ENCODE data around the gene SLC38A8.

SLC38A8 gene

DNA sequence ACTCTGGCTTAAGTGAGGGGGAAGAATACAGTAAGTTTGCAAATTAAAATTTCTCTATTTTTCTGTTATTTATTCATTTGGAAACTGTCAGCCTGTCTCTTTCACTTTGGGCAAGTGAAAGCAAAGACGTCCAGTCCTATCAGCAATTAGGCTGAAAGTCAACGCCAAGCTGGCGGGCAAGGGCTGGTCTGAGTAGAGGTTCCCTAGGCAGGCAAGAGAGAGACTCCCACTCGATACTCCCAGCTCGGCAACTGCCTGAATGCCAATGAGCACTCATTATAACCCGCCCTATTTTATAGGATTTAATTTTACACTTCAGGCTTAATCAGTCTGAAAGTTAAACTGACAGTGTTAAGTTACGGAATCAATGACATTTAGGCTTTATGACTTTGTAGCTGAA is 14.3 kb upstream of the SLC38A8 start:
- TF ChIP-seq, protein P1, sequence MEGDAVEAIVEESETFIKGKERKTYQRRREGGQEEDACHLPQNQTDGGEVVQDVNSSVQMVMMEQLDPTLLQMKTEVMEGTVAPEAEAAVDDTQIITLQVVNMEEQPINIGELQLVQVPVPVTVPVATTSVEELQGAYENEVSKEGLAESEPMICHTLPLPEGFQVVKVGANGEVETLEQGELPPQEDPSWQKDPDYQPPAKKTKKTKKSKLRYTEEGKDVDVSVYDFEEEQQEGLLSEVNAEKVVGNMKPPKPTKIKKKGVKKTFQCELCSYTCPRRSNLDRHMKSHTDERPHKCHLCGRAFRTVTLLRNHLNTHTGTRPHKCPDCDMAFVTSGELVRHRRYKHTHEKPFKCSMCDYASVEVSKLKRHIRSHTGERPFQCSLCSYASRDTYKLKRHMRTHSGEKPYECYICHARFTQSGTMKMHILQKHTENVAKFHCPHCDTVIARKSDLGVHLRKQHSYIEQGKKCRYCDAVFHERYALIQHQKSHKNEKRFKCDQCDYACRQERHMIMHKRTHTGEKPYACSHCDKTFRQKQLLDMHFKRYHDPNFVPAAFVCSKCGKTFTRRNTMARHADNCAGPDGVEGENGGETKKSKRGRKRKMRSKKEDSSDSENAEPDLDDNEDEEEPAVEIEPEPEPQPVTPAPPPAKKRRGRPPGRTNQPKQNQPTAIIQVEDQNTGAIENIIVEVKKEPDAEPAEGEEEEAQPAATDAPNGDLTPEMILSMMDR (conservative IDR thresholded peaks at IDR 0.05; ENCODE audit: low read length) = no peak
- no peak overlapping the region for H3K4me3 ChIP-seq (ENCODE audit: low read length)
- DNase-seq (ENCODE audit: low read depth) = no peak

DNA sequence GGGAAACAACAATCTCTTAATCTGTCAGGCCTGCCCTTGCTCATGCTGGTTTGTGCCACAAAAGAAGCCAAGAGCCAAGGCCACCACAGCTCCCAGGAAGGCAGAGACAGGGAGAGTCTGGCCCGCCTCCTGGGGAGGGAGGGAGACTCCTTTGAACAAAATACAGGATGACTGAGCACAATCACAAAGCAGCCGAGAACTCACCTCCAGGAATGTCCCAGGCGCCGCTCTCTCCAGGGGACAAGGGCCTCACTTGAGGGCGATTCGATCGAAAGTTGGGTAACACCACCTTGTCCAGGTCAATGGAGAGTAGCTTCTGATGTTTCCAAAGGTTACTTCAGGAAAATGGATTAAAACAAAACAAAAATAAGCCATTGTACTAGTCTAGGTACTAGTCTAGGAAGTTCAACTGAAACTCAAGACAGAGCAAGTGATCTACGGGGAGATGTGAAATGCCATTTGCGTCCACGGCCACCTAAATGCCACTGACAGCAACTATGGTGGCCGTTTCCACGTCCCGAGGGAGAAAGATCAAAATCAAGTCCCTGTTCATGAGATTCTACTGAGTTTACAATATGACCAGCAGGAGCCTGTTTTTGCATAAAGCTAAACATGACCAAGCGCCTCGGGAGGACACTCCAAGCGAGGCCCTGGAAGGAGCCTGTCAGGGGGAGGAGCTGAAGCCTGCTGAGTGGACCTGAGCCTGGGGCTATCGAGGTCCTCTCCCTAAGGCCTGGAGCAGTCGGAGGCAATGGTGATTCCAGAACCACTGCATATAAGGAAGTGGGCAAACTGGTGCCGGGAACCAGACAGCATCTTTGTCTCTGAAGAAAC is 13.4 kb upstream of the SLC38A8 start:
- TF ChIP-seq, protein P1 (conservative IDR thresholded peaks at IDR 0.05; ENCODE audit: low read length) = no peak
- no peak overlapping the region for H3K4me3 ChIP-seq (ENCODE audit: low read length)
- DNase-seq (ENCODE audit: low read depth) = no peak

DNA sequence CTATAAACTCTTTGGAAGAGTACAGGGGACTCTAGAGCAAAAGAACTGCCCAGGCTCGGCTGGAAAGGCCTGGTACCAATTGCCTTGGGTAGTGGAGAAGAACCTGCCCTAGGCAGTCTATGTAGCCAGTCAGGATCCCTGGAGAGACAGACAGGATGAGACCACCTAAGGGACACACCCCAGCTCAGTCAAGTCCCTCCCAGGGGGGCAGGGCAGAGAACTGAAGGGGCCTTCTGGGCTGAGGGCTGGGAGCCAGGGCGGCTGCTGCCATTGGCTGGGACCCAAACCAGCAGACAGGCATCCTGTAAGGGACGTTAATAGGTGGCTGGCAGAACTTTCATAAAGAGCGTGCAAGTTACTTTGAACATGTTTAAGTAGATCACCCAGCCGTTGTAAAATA is 12.8 kb upstream of the SLC38A8 start:
- TF ChIP-seq, protein P1 (conservative IDR thresholded peaks at IDR 0.05; ENCODE audit: low read length) = no peak
- no peak for DNase-seq (ENCODE audit: low read depth)
- no peak overlapping the region for H3K4me3 ChIP-seq (ENCODE audit: low read length)

DNA sequence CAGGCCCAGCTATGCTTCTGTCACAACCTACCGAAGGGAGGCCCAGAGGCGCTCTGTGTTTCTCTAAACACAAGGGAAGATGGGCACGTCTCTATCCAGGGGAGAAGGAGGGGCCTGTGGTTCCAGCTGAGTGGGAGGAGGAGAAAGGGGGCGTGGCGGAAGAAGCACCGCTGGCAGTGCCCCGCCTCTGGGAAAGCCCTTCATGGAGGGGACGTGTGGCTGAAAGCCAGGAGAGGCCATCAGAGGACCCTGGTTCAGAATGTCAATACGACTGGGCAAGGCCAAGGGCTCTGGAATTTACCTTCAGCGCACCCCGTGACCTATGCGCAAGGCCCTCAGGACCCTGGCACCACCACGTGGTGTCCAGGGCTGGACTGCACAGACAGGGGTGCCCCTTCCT is 12.3 kb upstream of the SLC38A8 start:
- no peak overlapping the region for H3K4me3 ChIP-seq (ENCODE audit: low read length)
- DNase-seq (ENCODE audit: low read depth) = no peak
- TF ChIP-seq, protein P1 (conservative IDR thresholded peaks at IDR 0.05; ENCODE audit: low read length) = no peak

DNA sequence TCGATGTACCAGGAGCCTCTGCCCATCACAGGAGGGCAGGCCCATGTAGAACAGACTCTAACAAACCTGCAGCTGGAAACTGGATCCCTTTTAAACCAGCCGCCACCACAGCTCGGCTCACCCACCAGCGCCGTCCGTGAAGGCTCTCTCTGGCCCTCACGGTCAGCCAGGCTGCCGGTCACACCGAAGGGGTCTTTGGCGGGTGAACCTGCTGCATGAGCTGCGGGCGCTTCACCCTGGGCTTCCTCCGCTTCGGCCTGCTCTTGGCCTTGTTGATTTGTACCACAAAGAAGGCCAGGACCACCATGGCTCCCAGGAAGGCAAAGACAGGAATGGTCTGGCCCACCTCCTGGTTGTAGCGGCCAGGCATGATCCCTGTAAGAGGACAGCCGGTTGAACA is 11.7 kb upstream of the SLC38A8 start:
- no peak overlapping the region for H3K4me3 ChIP-seq (ENCODE audit: low read length)
- DNase-seq (ENCODE audit: low read depth) = no peak
- TF ChIP-seq, protein P1 (conservative IDR thresholded peaks at IDR 0.05; ENCODE audit: low read length) = no peak

DNA sequence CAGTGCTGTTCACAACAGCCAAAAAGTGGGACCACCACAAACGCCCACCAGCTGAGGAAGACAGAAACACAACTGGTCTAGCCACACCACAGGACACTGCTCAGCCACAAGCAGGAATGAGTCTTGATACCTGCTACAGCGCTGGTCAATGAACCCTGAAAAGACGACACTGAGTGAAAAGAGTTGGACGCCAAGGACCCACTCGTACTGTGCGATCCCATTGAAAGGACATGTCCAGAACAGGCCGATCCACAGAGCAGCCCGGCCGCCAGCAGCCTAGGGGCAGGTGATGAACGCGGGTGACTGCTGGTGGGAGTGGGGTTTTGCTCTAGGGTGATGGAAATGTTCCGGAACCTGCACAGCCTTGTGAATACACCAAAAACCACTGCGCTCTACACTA is 10.6 kb upstream of the SLC38A8 start:
- DNase-seq (ENCODE audit: low read depth) = no peak
- TF ChIP-seq, protein P1 (conservative IDR thresholded peaks at IDR 0.05; ENCODE audit: low read length) = no peak
- no peak overlapping the region for H3K4me3 ChIP-seq (ENCODE audit: low read length)

DNA sequence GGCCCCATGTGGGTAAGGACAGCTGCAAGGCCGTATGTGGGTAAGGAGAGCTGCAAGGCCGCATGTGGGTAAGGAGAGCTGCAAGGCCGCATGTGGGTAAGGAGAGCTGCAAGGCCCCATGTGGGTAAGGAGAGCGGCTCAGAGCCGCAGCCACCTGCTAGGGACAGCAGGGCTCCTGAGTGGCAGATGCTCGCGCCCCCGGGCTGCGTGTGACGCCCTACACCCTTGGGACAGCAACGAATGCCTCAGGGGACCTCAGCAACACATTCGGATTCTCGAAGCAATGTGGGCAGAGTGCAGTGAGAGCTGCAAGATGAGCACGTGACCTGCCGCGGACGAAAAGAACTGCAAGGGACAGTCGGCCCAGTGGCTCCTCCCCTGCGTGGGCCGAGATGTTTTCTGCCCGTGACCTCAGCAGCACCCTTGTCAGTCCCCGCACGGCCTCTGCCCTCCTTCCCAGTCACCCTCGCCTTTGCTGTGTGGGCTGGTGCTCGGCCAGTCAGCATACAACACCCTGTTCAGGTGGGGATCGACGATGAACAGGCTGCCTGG is 9.6 kb upstream of the SLC38A8 start:
- no peak for DNase-seq (ENCODE audit: low read depth)
- H3K4me3 ChIP-seq (ENCODE audit: low read length) = no peak overlapping the region
- TF ChIP-seq, protein P1 (conservative IDR thresholded peaks at IDR 0.05; ENCODE audit: low read length) = no peak

Measured in AG10803 (cell line).